Cortex of kidney (tissue), 1 donor: ENCODE data around the gene DEFB129.
"Not testable (repeated sequence)": the region's sequence is repeated elsewhere in the genome, so short reads cannot be mapped to it uniquely, and the experiment has no call there.

Experiments
- DNase-seq: peaks from one replicate; lab custom pipeline; 2025; lab: John Stamatoyannopoulos, UW

The DEFB129 gene

DNA sequence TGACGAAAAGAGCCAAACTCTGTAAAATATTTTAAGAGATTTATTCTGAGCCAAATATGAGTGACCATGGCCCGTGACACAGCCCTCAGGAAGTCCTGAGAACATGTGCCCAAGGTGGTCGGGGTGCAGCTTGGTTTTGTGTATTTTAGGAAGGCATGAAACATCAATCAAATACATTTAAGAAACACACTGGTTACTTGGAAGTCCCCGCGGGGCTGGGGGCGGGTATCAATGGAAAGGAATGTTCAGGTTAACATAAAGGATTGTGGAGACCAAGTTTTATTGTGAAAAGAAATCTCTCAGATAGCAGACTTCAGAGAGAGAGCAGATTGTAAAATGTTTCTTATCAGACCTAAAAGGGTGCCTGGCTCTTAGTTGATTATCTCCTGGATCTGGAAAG is 26.4 kb downstream of the DEFB129 start:
- DNase-seq: not testable (repeated sequence)

DNA sequence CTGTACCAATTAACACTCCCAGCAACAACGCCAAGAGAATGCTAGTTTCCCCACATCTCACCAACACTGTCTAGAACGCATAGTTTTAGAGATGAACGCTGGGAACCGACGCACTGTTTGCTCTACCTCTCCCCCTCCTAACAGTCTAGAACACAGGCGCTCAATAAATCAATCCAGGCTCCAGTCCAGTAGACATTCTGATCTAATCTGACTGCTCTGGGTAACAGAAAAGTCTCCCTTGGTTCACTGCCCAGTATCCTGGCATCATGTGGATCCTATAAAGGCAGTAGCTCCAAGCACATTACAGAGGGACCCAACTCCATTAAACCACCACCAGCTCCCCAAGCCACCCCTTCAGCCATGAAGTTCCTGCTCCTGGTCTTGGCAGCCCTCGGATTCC is 30.4 kb downstream of the DEFB129 start, which contains the start of gene DEFB132:
Gene DEFB132 (plus strand): TSS at position 306 of the 400 bp plus-strand sequence. CDS start 55 bp downstream, at position 361.
- no peak for DNase-seq

DNA sequence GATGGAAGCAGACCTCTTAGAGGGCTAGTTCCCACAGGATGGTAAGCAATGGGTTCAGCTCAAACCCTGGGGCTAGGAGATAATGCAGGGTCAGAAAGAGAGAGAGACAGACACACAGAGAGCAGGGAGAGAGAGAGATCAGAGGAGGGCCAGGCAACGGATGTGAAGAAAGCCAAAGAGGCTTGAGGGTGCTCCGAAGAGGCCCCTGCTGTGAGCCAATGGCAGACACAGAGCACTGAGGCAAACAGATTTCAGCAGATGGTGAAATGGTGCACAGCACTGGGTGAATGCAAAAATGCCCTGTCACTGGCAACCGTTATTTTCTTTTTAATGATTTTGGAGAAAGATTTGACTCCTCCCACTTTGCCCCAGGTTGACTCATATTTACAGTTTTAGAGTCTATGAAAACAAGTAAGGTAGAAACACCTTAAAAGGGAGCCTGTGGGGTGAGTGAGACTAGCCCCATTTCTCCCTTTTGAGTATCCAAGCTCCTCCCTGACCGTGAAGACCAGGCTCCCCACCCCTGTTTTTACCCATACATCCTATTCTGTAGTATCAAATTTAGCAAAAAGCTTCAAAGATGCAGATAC is 31.3 kb downstream of the DEFB129 start:
- DNase-seq: no peak

DNA sequence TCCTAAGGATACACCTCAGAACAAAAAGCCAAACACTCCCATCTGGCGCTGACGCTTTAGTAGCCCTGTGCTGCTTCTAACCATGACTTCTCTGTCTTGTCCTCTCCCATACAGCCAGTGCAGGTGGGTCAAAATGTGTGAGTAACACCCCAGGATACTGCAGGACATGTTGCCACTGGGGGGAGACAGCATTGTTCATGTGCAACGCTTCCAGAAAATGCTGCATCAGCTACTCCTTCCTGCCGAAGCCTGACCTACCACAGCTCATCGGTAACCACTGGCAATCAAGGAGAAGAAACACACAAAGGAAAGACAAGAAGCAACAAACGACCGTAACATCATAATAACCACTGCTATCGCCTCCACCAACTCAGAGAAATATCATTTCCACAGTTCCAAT is 31.9 kb downstream of the DEFB129 start:
- no peak for DNase-seq

DNA sequence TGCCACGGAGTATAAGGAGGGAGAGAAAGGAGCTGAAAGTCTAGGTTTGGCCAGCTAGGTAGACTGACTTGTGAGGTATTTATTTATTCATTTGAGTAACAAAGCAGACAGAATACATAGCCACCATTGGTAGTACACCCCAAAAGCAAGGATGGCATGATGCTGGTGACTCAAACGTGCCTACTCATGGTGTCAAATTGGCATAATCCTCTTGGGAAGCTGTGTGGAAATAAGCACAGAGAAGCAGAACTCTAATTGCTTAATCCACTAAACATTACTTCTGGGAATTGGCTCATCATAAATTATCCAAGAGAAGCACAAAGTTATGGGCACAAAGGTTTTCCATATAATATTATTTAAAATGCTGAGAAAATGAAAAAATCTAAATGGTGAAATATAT is 32.9 kb downstream of the DEFB129 start:
- no peak for DNase-seq

DNA sequence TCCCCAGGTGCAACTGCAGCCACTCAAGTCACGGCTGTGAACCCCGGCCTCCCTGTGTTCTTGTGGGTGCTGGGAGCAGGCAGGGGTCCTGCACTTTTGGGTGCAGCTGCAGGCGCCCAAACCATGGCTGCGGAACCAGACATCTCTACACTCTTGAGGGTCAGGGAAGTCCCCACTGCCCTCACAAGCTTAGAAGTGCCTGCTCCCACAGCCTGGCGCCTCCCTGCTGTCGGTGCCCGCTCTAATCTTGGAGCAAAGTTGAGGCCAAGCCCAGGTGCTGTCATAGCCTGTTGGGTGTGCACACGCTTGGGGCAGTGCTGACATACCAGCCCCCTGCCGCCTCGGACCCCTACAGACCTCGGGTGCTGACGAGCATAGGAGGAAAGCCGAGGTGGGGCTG is 36.6 kb downstream of the DEFB129 start:
- no peak for DNase-seq

DNA sequence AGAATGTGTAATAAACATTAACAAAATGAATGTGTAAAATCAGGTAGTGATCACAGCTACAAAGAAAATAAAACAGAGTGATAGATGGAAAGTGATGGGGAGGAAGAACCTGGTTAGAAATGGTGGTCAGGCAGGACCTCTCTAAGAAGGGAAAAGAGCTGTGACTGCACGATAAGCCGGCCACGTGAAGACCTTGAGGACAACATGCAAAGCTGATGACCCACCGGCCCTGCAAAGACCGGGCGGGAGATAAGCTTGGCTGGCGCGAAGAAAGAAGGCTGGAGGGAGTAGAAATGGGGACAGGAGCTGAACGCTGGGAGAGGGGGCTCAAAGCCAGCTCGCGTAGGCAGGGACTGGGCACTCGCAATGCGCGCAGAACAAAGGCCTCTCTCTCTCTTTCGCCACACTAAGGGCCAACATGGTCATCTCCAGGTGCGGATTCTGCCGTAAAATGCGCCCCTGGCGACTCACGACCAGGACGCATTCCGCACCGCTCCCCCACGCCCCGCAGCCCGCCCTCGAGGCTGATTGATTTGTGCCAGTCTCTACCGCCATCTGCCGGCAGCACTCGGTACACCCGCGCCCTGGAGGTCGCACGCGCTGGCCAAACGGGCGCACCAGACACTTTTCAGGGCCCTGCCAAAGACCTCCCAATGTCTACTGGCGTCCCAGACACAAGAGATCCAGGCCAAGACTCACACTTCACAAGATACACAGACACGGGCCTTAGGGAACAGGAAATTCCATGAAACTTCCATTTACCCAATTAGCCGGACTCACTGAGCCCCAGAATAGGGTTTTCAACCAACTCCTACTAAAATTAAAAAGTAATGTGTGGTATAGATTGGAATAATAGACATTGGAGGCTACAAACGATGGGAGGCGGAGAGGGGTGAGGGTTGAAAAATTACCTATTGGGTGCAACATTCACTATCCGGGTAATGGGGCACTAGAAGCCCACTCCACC is 39.8 kb downstream of the DEFB129 start:
- DNase-seq: no peak

DNA sequence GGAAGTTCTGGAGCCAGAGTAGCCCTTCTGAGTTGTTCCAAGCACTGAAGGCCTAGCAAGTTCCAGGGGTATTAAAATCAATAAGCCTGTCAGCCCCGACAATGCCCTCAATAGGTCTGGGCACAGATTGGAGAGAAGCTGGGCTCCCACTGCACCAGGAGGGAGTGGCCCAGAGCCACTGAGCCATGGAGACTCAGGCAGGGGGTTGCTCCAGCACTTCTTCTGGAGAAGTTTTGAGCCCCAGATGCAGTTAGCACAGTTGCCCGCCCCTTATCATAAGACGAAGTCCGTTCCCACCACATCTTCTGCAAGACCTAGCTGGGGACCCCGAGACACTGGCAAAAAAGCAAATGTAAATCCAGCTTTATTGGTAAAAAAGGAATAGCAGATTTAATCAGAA is 43.5 kb downstream of the DEFB129 start:
- DNase-seq: no peak

DNA sequence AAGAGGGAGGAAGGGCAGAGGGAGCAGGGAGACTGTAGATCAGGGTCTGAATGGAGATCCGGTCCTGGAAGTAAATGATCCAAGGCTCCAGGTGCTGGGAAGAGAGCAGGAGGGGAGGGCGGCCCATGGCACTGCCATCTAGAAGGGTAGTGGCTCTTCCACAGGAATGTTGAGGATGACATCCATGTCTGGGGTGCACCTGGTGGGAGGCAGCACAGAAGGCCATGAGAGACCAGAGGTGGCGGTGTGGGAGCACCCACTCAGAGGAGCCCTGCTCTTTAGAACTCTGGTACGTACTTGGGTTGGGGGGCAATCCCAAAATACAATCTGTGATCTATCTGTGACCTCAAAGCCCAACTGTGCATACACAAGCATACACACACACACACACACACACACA is 44.0 kb downstream of the DEFB129 start:
- DNase-seq: no peak

DNA sequence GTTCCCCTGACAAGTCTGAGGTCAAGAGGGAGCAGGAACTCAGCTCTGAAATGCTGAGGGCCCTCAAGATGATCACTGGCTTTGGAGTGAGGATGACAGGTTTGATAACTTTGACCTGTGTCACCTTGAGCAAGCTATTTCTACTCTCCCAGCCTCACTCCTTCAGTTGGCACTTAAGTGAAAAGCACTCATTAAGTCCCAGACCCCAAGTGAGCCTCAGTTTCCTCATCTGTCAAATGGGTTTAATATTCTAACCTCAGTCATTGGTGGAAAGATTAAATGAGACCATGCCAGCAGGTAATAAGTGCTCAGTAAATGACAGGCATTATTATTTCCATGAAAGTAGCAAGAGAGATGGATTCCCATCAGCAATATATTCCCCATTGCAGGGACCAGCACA is 44.5 kb downstream of the DEFB129 start:
- no peak for DNase-seq

DNA sequence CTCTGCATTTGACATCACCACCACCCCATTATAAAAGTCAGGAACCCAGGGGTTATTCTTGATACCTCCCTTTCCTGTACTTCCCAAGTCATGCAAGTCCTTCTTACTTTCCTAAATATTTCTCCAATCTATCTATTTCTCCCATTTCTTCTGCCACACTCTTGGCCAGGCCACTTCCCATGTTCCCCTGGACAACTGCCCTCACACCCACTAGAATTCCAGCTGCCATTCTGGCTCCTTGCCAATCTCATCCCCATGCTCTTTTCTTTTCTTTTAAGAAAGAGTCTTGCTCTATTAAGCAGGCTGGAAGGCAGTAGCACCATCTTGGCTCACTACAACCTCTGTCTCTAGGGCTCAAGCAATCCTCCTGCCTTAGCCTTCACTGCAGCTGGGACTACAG is 45.7 kb downstream of the DEFB129 start:
- DNase-seq: no peak

DNA sequence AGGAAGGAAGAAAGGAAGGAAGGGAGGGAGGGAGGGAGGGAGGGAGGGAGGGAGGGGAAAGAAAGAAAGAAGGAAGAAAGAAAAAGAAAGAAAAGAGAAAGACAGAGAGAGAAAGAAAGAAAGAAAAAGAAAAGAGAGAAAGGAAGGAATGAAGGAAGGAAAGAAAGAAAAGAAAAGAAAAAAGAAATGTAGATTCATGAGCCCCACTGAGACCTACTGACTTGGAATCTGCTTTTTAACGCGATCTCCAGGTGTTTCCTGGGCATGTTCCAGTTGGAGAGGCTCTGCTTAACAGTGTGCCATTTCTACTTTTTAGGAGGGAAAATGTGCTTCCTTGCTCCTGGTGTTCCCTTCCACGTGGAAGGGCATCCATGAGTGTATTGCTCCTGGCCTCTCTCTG is 46.8 kb downstream of the DEFB129 start:
- no peak for DNase-seq

DNA sequence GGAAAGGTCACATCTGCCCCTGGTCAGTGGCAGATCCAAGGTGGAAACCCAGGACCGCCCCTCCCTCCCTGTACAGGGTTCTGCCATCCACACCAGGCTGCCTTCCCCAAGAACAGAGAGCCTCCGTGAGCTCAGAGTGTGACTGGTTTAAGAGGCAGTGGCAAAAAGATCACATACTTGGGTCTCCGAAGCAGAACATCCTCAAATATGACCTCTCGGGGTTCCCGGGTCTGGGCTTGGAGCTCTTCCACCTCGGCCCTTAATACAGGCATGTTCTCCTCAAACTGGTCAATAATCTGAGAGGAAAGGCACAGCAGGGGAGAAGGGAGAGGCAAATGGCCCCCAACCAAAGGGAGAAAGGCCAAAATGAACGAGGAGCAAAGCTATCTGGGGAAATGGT is 48.7 kb downstream of the DEFB129 start:
- no peak for DNase-seq

DNA sequence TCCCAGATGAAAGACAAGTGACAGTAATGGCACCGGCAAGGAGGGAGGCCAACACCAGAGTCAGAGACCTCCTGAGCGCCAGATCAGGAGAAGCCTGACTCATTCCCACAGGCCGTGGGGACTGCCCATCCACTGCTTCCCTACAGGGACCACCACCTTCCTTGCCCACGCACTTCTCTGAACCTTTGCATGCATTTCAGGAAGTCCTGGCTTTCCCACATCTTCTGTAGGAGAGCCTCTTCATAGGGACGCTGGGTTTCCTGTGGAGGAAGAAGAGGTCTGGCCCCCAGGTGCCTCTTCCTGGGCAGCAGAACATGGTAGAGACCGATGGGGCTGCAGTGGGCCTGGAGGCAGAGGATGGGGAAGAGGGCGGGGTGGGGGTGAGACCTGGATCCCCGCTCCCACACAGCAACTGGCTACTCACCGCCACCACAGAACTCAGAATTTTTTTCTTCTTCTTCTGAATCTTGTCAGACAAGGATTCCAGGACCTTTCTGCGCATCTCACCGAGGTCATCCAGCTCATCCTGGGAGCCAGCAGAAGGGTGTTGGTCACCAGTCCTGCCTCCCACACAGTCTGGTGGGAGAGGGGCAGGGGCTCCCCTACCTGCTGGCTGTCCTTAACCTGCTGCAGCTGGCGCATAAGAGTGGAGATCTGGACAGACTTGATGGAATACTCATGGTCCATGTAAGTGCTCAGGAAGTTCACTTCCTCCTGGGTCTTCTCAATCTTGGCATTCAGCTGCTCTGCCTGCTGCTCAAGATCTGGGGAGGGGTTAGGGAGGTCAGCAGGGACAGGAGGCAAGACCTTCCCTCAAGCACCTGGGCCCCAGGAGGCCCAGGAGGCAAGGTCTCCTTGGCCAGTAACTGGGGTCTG is 49.8 kb downstream of the DEFB129 start:
- no peak for DNase-seq

DNA sequence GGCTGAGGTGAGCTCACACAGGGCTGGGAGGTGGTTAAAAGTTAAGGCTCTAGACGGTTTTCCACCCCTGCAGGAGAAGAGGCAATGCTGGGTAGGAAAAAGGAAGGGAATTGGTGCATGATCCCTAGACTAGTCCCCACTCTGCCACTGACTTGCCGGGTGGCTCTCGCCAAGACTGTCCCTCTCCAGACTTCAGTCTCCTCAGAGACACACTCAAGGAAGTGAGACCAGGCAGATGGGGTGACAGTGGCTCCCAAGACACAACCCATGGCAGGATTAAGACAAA is 50.4 kb downstream of the DEFB129 start:
- DNase-seq: no peak

DNA sequence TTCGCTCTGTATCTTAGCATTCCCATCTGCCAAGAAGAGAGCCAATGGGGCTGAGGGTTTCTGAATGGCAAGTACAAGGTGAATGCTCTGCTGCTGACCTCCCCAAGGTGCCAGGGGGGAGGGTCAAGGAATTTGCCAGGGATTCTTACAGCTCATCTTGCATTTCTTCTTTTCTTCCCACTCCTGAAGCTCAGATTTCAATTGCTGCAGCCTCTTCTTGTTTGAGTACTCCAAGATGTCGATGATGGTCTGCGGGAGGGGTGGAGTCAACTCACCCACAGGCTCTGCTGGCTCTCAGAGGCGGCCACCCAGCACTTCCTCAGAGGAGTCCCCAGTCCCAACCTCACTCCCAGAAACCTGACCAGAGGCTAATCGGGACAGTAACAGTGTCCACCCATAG is 51.1 kb downstream of the DEFB129 start:
- DNase-seq: no peak

DNA sequence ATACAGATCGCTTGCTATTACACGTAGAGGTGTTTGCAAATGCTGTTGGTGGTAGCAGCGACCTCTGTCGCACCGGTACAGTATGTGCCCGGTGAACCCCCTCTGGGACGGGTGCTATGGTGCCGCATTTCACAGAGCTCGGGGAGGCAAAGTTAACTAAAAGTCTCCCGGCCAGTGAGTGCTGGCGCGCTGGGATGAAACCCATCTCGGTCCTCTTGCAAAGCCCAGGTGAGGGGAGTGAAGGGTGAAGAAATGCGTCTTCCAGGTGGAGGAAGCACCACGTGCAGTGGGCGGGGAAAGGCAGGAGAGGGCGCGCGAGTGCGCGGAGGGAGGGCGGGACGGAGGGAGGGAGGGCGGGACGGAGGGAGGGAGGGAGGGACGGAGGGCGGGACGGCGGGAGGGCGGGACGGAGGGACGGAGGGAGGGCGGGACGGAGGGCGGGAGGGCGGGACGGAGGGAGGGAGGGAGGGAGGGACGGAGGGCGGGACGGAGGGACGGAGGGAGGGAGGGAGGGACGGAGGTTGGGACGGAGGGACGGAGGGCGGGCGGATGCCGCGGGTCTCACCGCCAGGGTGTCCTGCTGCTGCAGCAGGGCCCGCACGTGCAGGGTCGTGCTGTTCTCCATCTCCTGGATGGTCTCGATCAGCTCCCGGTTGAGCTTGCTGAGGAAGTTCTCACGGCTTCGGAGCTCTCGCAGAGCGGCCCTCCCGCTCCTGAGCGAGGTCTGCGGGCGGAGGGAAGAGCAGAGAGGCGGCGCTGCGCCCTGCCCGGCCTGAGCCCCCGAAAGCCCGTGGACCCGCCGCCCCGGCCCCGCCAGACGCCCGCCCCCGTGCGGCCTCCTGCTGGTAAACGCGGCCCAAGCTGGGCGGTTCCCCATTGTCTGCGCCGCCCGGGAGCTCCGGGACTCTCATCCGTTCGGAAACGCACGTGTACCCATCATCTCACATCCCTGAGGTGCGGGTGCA is 51.8 kb downstream of the DEFB129 start:
- DNase-seq: no peak
